ENCODE data around the gene LRRC56. TPM values are rescaled to one million over a fixed set of nuclear protein-coding genes. Genes with fewer than 3 reads are reported as not detected.

Gene LRRC56
- total and polyA plus RNA-seq, 2 donors (not counting 1 experiment from before 2014, with no cell fraction given): 11.8 to 15.8 TPM

GRCh38 chr11:592918-593317, 55.6 kb downstream of the LRRC56 start:
- Mint-ChIP-seq H3K27me3 (no peaks in the 10 kb centered on the region), H3K27ac (no peak overlapping the region), H3K9me3 (ENCODE audit: insufficient read depth) (no peaks in the 10 kb centered on the region), H3K4me1 (no peaks in the 10 kb centered on the region), H3K4me3 (no peak overlapping the region)
- 88% methylated on average over 7 of the region's 10 CpGs for WGBS (ENCODE audit: insufficient coverage)
- ATAC-seq (ENCODE audit: low read depth) (no peak), DNase-seq (no peak)
- Histone ChIP-seq H3K79me2 (ENCODE audit: control insufficient read depth, insufficient read depth, low read length) (peaks cover 42% of the 10 kb centered on the region), H3K36me3 (replicated peaks in 1 of 2; ENCODE audit: control extremely low read depth in 1 of 2, control insufficient read depth in 1 of 2, extremely low read depth in 1 of 2, insufficient read depth in 2 of 2, low read length in 1 of 2) (peaks cover 0 to 84% of the 10 kb centered on the region in 2 experiments), H3K4me3 (ENCODE audit: control extremely low read depth in 1 of 5, extremely low read depth in 1 of 5, insufficient read depth in 1 of 5, low read depth in 2 of 5, low read length in 4 of 5) (no peak overlapping the region), H3K4me2 (replicated peaks; ENCODE audit: low read depth, low read length, poor library complexity, severe bottlenecking) (no peak overlapping the region), H2AFZ (ENCODE audit: insufficient read depth, low read depth, low read length, poor library complexity, severe bottlenecking) (no peak overlapping the region), H3K9me3 (ENCODE audit: control extremely low read depth in 1 of 3, control insufficient read depth in 2 of 3, insufficient read depth in 1 of 3, low read length in 2 of 3) (no peaks in the 10 kb centered on the region), H3K27ac (ENCODE audit: low read length in 2 of 2) (no peak overlapping the region), H3K9ac (ENCODE audit: low read length) (no peak overlapping the region), H4K20me1 (ENCODE audit: control insufficient read depth, insufficient read depth, low read length, poor library complexity, severe bottlenecking) (peaks cover 66% of the 10 kb centered on the region), H3K27me3 (replicated peaks in 1 of 4; ENCODE audit: control extremely low read depth in 1 of 4, control insufficient read depth in 3 of 4, insufficient read depth in 4 of 4, low read length in 3 of 4) (no peaks in the 10 kb centered on the region), H3K4me1 (ENCODE audit: control insufficient read depth in 2 of 2, insufficient read depth in 2 of 2, low read length in 2 of 2) (no peaks in the 10 kb centered on the region)
- POLR2A ChIA-PET: no interaction called here
- TF ChIP-seq EZH2 (IDR thresholded peaks at IDR 0.05; ENCODE audit: borderline replicate concordance, insufficient read depth, low read depth, low read length, poor library complexity, severe bottlenecking) (no peak), CTCF (IDR thresholded peaks at IDR 0.05) (no peak)
- intact Hi-C loops (cut with micrococcal nuclease): no loop called here
- CTCF ChIA-PET: no interaction called here

- 98% methylated on average over 21 of the region's 21 CpGs for WGBS (ENCODE audit: insufficient coverage)
- no peaks in the 10 kb centered on the region for H3K9me3 ChIP-seq (ENCODE audit: control extremely low read depth in 1 of 3, control insufficient read depth in 2 of 3, insufficient read depth in 1 of 3, low read length in 2 of 3)
- Mint-ChIP-seq H3K4me1 (no peaks in the 10 kb centered on the region), H3K27ac (no peak overlapping the region), H3K27me3 (no peaks in the 10 kb centered on the region), H3K4me3 (no peak overlapping the region), H3K9me3 (ENCODE audit: insufficient read depth) (no peaks in the 10 kb centered on the region)
- ATAC-seq (ENCODE audit: low read depth) (no peak), DNase-seq (no peak)
- intact Hi-C loops (cut with micrococcal nuclease): no loop called here
- H3K9ac ChIP-seq (ENCODE audit: low read length): no peak overlapping the region
- no peak overlapping the region for H3K4me3 ChIP-seq (ENCODE audit: control extremely low read depth in 1 of 5, extremely low read depth in 1 of 5, insufficient read depth in 1 of 5, low read depth in 2 of 5, low read length in 4 of 5)
- no peak overlapping the region for H3K4me2 ChIP-seq (replicated peaks; ENCODE audit: low read depth, low read length, poor library complexity, severe bottlenecking)
- no peaks in the 10 kb centered on the region for H3K27me3 ChIP-seq (replicated peaks in 1 of 4; ENCODE audit: control extremely low read depth in 1 of 4, control insufficient read depth in 3 of 4, insufficient read depth in 4 of 4, low read length in 3 of 4)
- ChIA-PET CTCF (no interaction called here), POLR2A (no interaction called here)
- peaks cover 41% of the 10 kb centered on the region for H3K79me2 ChIP-seq (ENCODE audit: control insufficient read depth, insufficient read depth, low read length)
- H3K36me3 ChIP-seq (replicated peaks in 1 of 2; ENCODE audit: control extremely low read depth in 1 of 2, control insufficient read depth in 1 of 2, extremely low read depth in 1 of 2, insufficient read depth in 2 of 2, low read length in 1 of 2): peaks cover 0 to 85% of the 10 kb centered on the region in 2 experiments
- no peak overlapping the region for H2AFZ ChIP-seq (ENCODE audit: insufficient read depth, low read depth, low read length, poor library complexity, severe bottlenecking)
- H3K27ac ChIP-seq (ENCODE audit: low read length in 2 of 2): no peak overlapping the region
- no peak for TF ChIP-seq EZH2 (IDR thresholded peaks at IDR 0.05; ENCODE audit: borderline replicate concordance, insufficient read depth, low read depth, low read length, poor library complexity, severe bottlenecking)
- TF ChIP-seq CTCF (IDR thresholded peaks at IDR 0.05): no peak
- H4K20me1 ChIP-seq (ENCODE audit: control insufficient read depth, insufficient read depth, low read length, poor library complexity, severe bottlenecking): peaks cover 66% of the 10 kb centered on the region
- no peaks in the 10 kb centered on the region for H3K4me1 ChIP-seq (ENCODE audit: control insufficient read depth in 2 of 2, insufficient read depth in 2 of 2, low read length in 2 of 2)
Observed at GRCh38 chr11:593347-593746, 56.0 kb downstream of the LRRC56 start.

All from B cell (primary cell).